K562 (cell line): ENCODE measurements around the gene VSX2. TPM values are rescaled to one million over a fixed set of nuclear protein-coding genes. Genes with fewer than 3 reads are reported as not detected.

ENCODE experiments used
- ATAC-seq: fragments of 200-7000 bp; cut with Tn5 transposase; 3 replicates; pipeline ENCODE4 v1.9.1; 2020; ENCODE audit warnings: moderate library complexity
- BruUV-seq: library from RNA; stranded (reverse); fragments of 400-500 nt; replicated peaks from 2 replicates; lab custom pipeline; 2021; lab: Mats Ljungman, UMichigan
- CTCF ChIA-PET: fragments of 300-600 bp; formaldehyde crosslinking; extraction: SDS; loops from one replicate; lab custom pipeline; 2021; ENCODE audit warnings: low intra/inter-chr PET ratio; lab: Yijun Ruan, JAX
- POLR2A ChIA-PET: fragments of 300-600, 350-650 bp; sonication (Branson Sonifier 250); formaldehyde crosslinking; extraction: SDS; loops from one replicate; lab custom pipeline; 2021; ENCODE audit warnings: antibody characterized with exemption, inconsistent platforms; lab: Yijun Ruan, JAX
- DNase-seq, 4 experiments: peaks; one replicate each; pipeline versions ENCODE4 v3.0.0 to v3.0.0-alpha.2; 2011 to 2018; ENCODE audit warnings: low spot score in 3 of 4, mixed read lengths in 3 of 4; ENCODE audit errors: extremely low read depth in 1 of 4
- FAIRE-seq: peaks from 2 replicates; lab custom pipeline; 2011; peaks lifted over from hg19 to GRCh38; lab: Jason Lieb, UNC
- H2AFZ ChIP-seq: 2 replicates; pipeline ENCODE4 v1.6.0; 2011; ENCODE audit warnings: low read depth, low read length, control low read depth, inconsistent platforms
- H3K27ac ChIP-seq: fragments of 200-600 bp; 3 replicates; pipeline ENCODE4 v1.8.0; 2011; ENCODE audit warnings: low read depth, mild to moderate bottlenecking, control low read depth, inconsistent platforms, low read length, moderate library complexity, mixed read lengths; ENCODE audit errors: extremely low read depth
- H3K27me3 ChIP-seq, 2 experiments: fragments of 300-600 bp in 1 of 2; 2 replicates in 1 of 2; 3 replicates in 1 of 2; pipeline versions ENCODE4 v1.6.0 to v1.8.0; 2011; ENCODE audit warnings: inconsistent platforms in 2 of 2, low read length in 2 of 2, mild to moderate bottlenecking in 1 of 2, mixed read lengths in 1 of 2, moderate library complexity in 1 of 2; ENCODE audit not compliant: control insufficient read depth in 2 of 2, insufficient read depth in 2 of 2
- H3K36me3 ChIP-seq: fragments of 300-600 bp; 3 replicates; pipeline ENCODE4 v1.8.0; 2011; ENCODE audit warnings: mild to moderate bottlenecking, low read length, inconsistent platforms; ENCODE audit not compliant: control insufficient read depth, insufficient read depth
- H3K4me1 ChIP-seq, 2 experiments: fragments of 200-600 bp in 1 of 2; replicated peaks in 1 of 2; 2 replicates in 1 of 2; 3 replicates in 1 of 2; pipeline versions ENCODE4 v1.5.1 to v1.8.0; 2011; ENCODE audit warnings: inconsistent platforms in 2 of 2, low read length in 2 of 2, mild to moderate bottlenecking in 1 of 2, mixed read lengths in 1 of 2, moderate library complexity in 1 of 2; ENCODE audit not compliant: control insufficient read depth in 2 of 2, insufficient read depth in 2 of 2
- H3K4me2 ChIP-seq: 2 replicates; pipeline ENCODE4 v1.6.1; 2011; ENCODE audit warnings: low read length, control low read depth, inconsistent platforms, mixed read lengths; ENCODE audit not compliant: insufficient read depth
- H3K4me3 ChIP-seq: fragments of 200-600 bp; sonication (generic), shearing (Covaris generic); 2 replicates; pipeline ENCODE4 v1.5.1; 2016; ENCODE audit warnings: control low read depth, inconsistent platforms
- H3K79me2 ChIP-seq: fragments of 200-600 bp; 3 replicates; pipeline ENCODE4 v1.8.0; 2011; ENCODE audit warnings: low read length, inconsistent platforms; ENCODE audit not compliant: control insufficient read depth, insufficient read depth
- H3K9ac ChIP-seq, 2 experiments: 2 replicates each; pipeline versions ENCODE4 v1.6.0 to v1.6.1; 2011; ENCODE audit warnings: low read depth in 2 of 2, low read length in 2 of 2, control low read depth in 1 of 2, inconsistent platforms in 1 of 2, mild to moderate bottlenecking in 1 of 2, mixed read lengths in 1 of 2; ENCODE audit not compliant: insufficient read depth in 1 of 2
- H3K9me1 ChIP-seq: one replicate; pipeline ENCODE4 v1.6.0; 2011; ENCODE audit warnings: inconsistent platforms, mild to moderate bottlenecking, low read length, moderate library complexity; ENCODE audit not compliant: control insufficient read depth, insufficient read depth
- H3K9me3 ChIP-seq: replicated peaks from 2 replicates; pipeline ENCODE4 v1.5.1; 2011; ENCODE audit warnings: low read depth, low read length, inconsistent platforms; ENCODE audit not compliant: control insufficient read depth, insufficient read depth
- H4K20me1 ChIP-seq: replicated peaks from 2 replicates; pipeline ENCODE4 v1.6.1; 2011; ENCODE audit warnings: low read length, inconsistent platforms, mixed read lengths; ENCODE audit not compliant: control insufficient read depth, insufficient read depth
- ATF1 ChIP-seq, 2 experiments: fragments of 450-650 bp in 1 of 2; IDR thresholded peaks; 2 replicates each; pipeline ENCODE4 v1.6.1; 2016; ENCODE audit warnings: missing compliant biosample characterization in 1 of 2, missing genetic modification characterization in 1 of 2
- GABPB1 ChIP-seq: sonication (generic); formaldehyde crosslinking; IDR thresholded peaks from 2 replicates; pipeline ENCODE4 v1.8.0; 2022; ENCODE audit warnings: mild to moderate bottlenecking, missing genetic modification reagents
- HNRNPLL ChIP-seq: fragments of 200-400 bp; formaldehyde crosslinking; IDR thresholded peaks from 2 replicates; pipeline ENCODE4 v1.6.1; 2017; ENCODE audit warnings: low read length, low read depth, mild to moderate bottlenecking; ENCODE audit not compliant: poor library complexity, severe bottlenecking
- KDM1A ChIP-seq, 2 experiments: fragments of 450-650 bp; IDR thresholded peaks; 2 replicates each; pipeline ENCODE4 v1.6.1; 2016; ENCODE audit warnings: mild to moderate bottlenecking in 2 of 2
- MAFG ChIP-seq: fragments of 450-650 bp; conservative IDR thresholded peaks from 2 replicates; pipeline ENCODE4 v1.6.1; 2016; ENCODE audit warnings: missing genetic modification characterization, missing compliant biosample characterization
- MITF ChIP-seq: IDR thresholded peaks from 2 replicates; pipeline ENCODE4 v1.6.1; 2014; ENCODE audit warnings: antibody characterized with exemption
- RFX1 ChIP-seq: fragments of 450-650 bp; IDR thresholded peaks from 2 replicates; pipeline ENCODE4 v1.6.1; 2016; ENCODE audit warnings: mild to moderate bottlenecking, moderate library complexity
- TCF7 ChIP-seq: sonication (generic); IDR thresholded peaks from 2 replicates; pipeline ENCODE4 v1.6.1; 2016; ENCODE audit warnings: antibody characterized with exemption, borderline replicate concordance
- ZC3H11A ChIP-seq: IDR thresholded peaks from 2 replicates; pipeline ENCODE4 v1.6.1; 2012; ENCODE audit warnings: low read depth, low read length, improper control_type of control experiment
- ZEB2 ChIP-seq: fragments of 450-650 bp; IDR thresholded peaks from 2 replicates; pipeline ENCODE4 v1.6.1; 2016
- ZNF316 ChIP-seq: fragments of 450-650 bp; IDR thresholded peaks from 2 replicates; pipeline ENCODE4 v1.6.1; 2016
- ZNF785 ChIP-seq: fragments of 250-450 bp; sonication (Bioruptor Pico); IDR thresholded peaks from 2 replicates; pipeline ENCODE4 v1.4.0; 2020; ENCODE audit warnings: mild to moderate bottlenecking
- WGBS: fragments of 100-300 bp; shearing (Covaris generic); methylation state at CpG from one replicate; pipeline ENCODE4 v1.1.6; 2016; ENCODE audit warnings: low coverage, mixed read lengths; ENCODE audit not compliant: insufficient coverage; ENCODE audit errors: missing lambda C conversion rate; 5-methylcytosine and 5-hydroxymethylcytosine counted together
- in situ Hi-C: fragments of 300-500 bp; cut with MboI; formaldehyde crosslinking; loops from 4 replicates; pipeline ENCODE4 v1.15.0; 2018; ENCODE audit warnings: inconsistent platforms, mixed read lengths
- intact Hi-C: fragments of 100-400 bp; cut with micrococcal nuclease; formaldehyde crosslinking; loops from 2 replicates; pipeline ENCODE4 v1.14.2; 2022
- polyA plus RNA-seq, 8 experiments: library from polyadenylated mRNA; depleted of rRNA in 4 of 8; stranded (reverse) in 5 of 8; unstranded in 3 of 8; fragments of >200 nt; fragmentation: Nextera tagmentation in 2 of 8; fragmentation: Illumina TruSeq in 1 of 8; extraction: Ambion mirVana in 2 of 8; extraction: Trizol in 1 of 8; gene quantifications; 2 replicates each; pipeline versions ENCODE4 v1.2.1 to v1.2.3, GENCODE V29; 2011 to 2014; ENCODE audit warnings: inconsistent platforms in 1 of 8, missing spikeins in 1 of 8
- total RNA-seq, 7 experiments: library from RNA; depleted of rRNA in 6 of 7; stranded (reverse); fragments of >200 nt in 6 of 7; fragmentation: Illumina TruSeq in 2 of 7; extraction: Trizol in 2 of 7; gene quantifications; 2 replicates each; pipeline versions ENCODE4 v1.2.1 to v1.2.3, GENCODE V29; 2011 to 2021; ENCODE audit warnings: low replicate concordance in 1 of 7
- TF ChIP-seq, protein P1 (sequence below): fragments of 450-650 bp; IDR thresholded peaks from 2 replicates; pipeline ENCODE4 v1.6.1; 2016; ENCODE audit warnings: antibody characterized with exemption

VSX2 gene
- total and polyA plus RNA-seq, 9 of the 15 experiments (the other 6 are each of a cell fraction or from before 2014, with no cell fraction given), result 0.04 TPM; not detected in 8

DNA sequence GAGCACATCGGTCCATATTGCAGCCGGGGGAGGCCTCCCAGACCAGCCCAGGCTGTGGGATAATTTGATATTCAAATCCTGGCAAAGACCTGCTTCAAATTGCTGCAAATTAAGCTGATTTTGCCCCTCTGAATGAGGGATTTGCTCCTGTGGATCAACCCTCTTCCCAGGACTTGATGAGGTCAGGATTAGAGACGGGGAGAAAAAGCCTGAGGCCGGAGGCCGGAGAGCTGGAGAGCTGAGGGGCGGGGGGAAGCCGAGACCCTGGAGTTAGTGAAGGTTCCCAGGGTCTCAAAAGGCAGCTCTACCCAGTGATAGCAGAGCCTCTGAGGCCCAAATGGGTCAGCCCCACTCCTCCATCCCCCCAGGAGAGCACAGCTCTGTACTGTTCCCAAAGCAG, 17.5 kb upstream of the VSX2 start:
- in situ Hi-C loops, result no loop called here

More for the DNA sequence above, 17.5 kb upstream of the VSX2 start:
- Histone ChIP-seq H3K79me2 (no peaks in the 10 kb centered on the region), H3K4me1 (peaks cover 0 to 10% of the 10 kb centered on the region in 2 experiments; a peak in 3 of 5 replicates), H3K9me1 (no peaks in the 10 kb centered on the region), H3K4me2 (no peak overlapping the region), H3K9me3 (no peaks in the 10 kb centered on the region), H3K9ac (no peak overlapping the region), H3K27me3 (peaks cover 2 to 50% of the 10 kb centered on the region in 2 experiments; a peak in 3 of 5 replicates), H3K27ac (no peak overlapping the region), H3K36me3 (no peaks in the 10 kb centered on the region), H4K20me1 (peaks cover 6% of the 10 kb centered on the region), H3K4me3 (no peak overlapping the region), H2AFZ (no peak overlapping the region)
- ATAC-seq (no peak), DNase-seq (no peak), FAIRE-seq (no peak)
- WGBS, result 0% methylated on average over 2 of the region's 7 CpGs
- no TSS peak for BruUV-seq
- CTCF ChIA-PET, result no interaction called here
- TF ChIP-seq MITF (no peak), ZNF316 (no peak), ZNF785 (CRISPR knock-in tag) (no peak), GABPB1 (CRISPR knock-in tag) (no peak), TCF7 (no peak), ZC3H11A (no peak), ZEB2 (no peak), MAFG (tag) (no peak), KDM1A (IDR thresholded peaks at IDR 0.05) (no peak), ATF1 (CRISPR knock-in tag; IDR thresholded peaks at IDR 0.05) (no peak), ATF1 (tag; IDR thresholded peaks at IDR 0.05) (no peak), RFX1 (no peak), HNRNPLL (no peak)
- TF ChIP-seq, protein P1, sequence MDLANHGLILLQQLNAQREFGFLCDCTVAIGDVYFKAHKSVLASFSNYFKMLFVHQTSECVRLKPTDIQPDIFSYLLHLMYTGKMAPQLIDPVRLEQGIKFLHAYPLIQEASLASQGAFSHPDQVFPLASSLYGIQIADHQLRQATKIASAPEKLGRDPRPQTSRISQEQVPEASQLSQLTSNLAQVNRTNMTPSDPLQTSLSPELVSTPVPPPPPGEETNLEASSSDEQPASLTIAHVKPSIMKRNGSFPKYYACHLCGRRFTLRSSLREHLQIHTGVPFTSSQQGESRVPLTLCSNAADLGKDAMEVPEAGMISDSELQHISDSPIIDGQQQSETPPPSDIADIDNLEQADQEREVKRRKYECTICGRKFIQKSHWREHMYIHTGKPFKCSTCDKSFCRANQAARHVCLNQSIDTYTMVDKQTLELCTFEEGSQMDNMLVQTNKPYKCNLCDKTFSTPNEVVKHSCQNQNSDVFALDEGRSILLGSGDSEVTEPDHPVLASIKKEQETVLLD, result no peak
- intact Hi-C loops, result no loop called here
- POLR2A ChIA-PET, result interaction anchor here (1.2 kb wide), 1 partner anchor 8 kb away, joined by 4 read pairs; no protein-coding TSS in a partner anchor
